Glomerular visceral epithelial cell (primary cell): ENCODE data around the gene METTL4.
A peak's percentile ranks its signal among the peaks of the same experiment; 100 is the strongest.

ENCODE experiments used
- DNase-seq: peaks from one replicate; pipeline ENCODE4 v3.0.0-alpha.2; 2016; ENCODE audit errors: extremely low spot score

The METTL4 gene

GRCh38 chr18:2571200-2572170 is at the start of gene METTL4, which contains the start of gene NDC80:
Gene METTL4, minus strand, starts transcription at chr18:2571505. Its CDS starts 4,289 bp downstream, at chr18:2567216.
Gene NDC80, plus strand, starts transcription at chr18:2571557. Its CDS starts 1,429 bp downstream, at chr18:2572986.
- peak; percentile 92 for DNase-seq

- DNase-seq, result peak; percentile 4
Measured at GRCh38 chr18:2618009-2618408, 46.7 kb upstream of the METTL4 start.

GRCh38 chr18:2617401-2617998 is 46.2 kb upstream of the METTL4 start:
- DNase-seq, result no peak

- DNase-seq, result no peak
Measured at GRCh38 chr18:2612996-2613395, 41.7 kb upstream of the METTL4 start.

- no peak for DNase-seq
Measured at GRCh38 chr18:2610549-2610948, 39.2 kb upstream of the METTL4 start.

GRCh38 chr18:2609604-2610003 is 38.3 kb upstream of the METTL4 start:
- no peak for DNase-seq

GRCh38 chr18:2606335-2606734 is 35.0 kb upstream of the METTL4 start:
- no peak for DNase-seq

- no peak for DNase-seq
Measured at GRCh38 chr18:2602844-2603243, 31.5 kb upstream of the METTL4 start.

GRCh38 chr18:2597639-2598038 is 26.3 kb upstream of the METTL4 start:
- DNase-seq, result no peak

GRCh38 chr18:2590303-2590702 is 19.0 kb upstream of the METTL4 start:
- DNase-seq, result no peak

- DNase-seq, result no peak
Measured at GRCh38 chr18:2589345-2590068, 18.2 kb upstream of the METTL4 start.

- DNase-seq, result no peak
Measured at GRCh38 chr18:2588666-2589344, 17.5 kb upstream of the METTL4 start.

- DNase-seq, result no peak
Measured at GRCh38 chr18:2587788-2588187, 16.5 kb upstream of the METTL4 start.

- no peak for DNase-seq
Measured at GRCh38 chr18:2573408-2573807, 2.1 kb upstream of the METTL4 start.

- no peak for DNase-seq
Measured at GRCh38 chr18:2572892-2573291, 1.6 kb upstream of the METTL4 start.

GRCh38 chr18:2572171-2572569 is 865 bp upstream of the METTL4 start:
- peak; percentile 20 for DNase-seq

GRCh38 chr18:2570772-2571199 is 519 bp downstream of the METTL4 start:
- peak; percentile 73 for DNase-seq

- DNase-seq, result no peak
Measured at GRCh38 chr18:2569338-2570207, 1.7 kb downstream of the METTL4 start.

- DNase-seq, result no peak
Measured at GRCh38 chr18:2568605-2569004, 2.7 kb downstream of the METTL4 start.

GRCh38 chr18:2568129-2568528 is 3.2 kb downstream of the METTL4 start:
- DNase-seq, result no peak

GRCh38 chr18:2564373-2564772 is 6.9 kb downstream of the METTL4 start:
- DNase-seq, result no peak
